ENCODE results near the gene P4HTM.

DNA sequence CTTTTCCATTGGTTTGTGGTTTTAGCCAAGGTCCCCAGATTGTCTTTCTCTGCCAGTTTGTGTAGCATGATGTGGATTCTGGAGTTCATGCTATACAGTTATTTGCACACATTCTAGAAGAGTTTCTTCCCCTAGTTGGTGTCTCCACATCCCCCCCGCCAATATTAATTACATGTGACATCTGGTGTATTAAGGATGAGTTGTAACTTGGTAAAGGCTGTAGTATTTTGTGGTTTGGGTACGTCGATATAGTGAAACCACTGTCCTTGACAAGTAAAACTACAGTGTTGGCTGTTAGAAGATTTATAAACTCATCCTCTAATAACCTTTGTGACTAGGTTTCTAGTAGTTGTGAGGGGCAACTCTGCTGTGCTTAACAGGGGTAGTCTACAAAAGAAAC is 23.7 kb upstream of the P4HTM start:
- TF ChIP-seq, protein P1, sequence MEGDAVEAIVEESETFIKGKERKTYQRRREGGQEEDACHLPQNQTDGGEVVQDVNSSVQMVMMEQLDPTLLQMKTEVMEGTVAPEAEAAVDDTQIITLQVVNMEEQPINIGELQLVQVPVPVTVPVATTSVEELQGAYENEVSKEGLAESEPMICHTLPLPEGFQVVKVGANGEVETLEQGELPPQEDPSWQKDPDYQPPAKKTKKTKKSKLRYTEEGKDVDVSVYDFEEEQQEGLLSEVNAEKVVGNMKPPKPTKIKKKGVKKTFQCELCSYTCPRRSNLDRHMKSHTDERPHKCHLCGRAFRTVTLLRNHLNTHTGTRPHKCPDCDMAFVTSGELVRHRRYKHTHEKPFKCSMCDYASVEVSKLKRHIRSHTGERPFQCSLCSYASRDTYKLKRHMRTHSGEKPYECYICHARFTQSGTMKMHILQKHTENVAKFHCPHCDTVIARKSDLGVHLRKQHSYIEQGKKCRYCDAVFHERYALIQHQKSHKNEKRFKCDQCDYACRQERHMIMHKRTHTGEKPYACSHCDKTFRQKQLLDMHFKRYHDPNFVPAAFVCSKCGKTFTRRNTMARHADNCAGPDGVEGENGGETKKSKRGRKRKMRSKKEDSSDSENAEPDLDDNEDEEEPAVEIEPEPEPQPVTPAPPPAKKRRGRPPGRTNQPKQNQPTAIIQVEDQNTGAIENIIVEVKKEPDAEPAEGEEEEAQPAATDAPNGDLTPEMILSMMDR (conservative IDR thresholded peaks at IDR 0.05) = no peak
- no peak for TF ChIP-seq EZH2 (IDR thresholded peaks at IDR 0.05; ENCODE audit: low read depth)
